Measurements from ENCODE around the gene ZC3H8. TPM values are rescaled to one million over a fixed set of nuclear protein-coding genes. Genes with fewer than 3 reads are reported as not detected.

ZC3H8 gene
- total RNA-seq, 1 donor from 2014 or later: 13.1 TPM

GRCh38 chr2:112198780-112199179, 56.1 kb downstream of the ZC3H8 start:
- no peaks in the 10 kb centered on the region for H3K4me1 Mint-ChIP-seq (ENCODE audit: low read depth, unreplicated experiment)
- peaks cover 7% of the 10 kb centered on the region for H3K27me3 Mint-ChIP-seq (ENCODE audit: unreplicated experiment)
- H3K36me3 Mint-ChIP-seq (ENCODE audit: unreplicated experiment): no peaks in the 10 kb centered on the region
- no peaks in the 10 kb centered on the region for H3K9me3 Mint-ChIP-seq (ENCODE audit: unreplicated experiment)
- TF ChIP-seq CTCF (IDR thresholded peaks at IDR 0.05; ENCODE audit: partially characterized antibody, unreplicated experiment): no peak
- no peak overlapping the region for H3K4me3 Mint-ChIP-seq (ENCODE audit: unreplicated experiment)
- no peak overlapping the region for H3K27ac Mint-ChIP-seq (ENCODE audit: unreplicated experiment)
- no peak for DNase-seq

- H3K27ac Mint-ChIP-seq (ENCODE audit: unreplicated experiment): no peak overlapping the region
- no peak for TF ChIP-seq CTCF (IDR thresholded peaks at IDR 0.05; ENCODE audit: partially characterized antibody, unreplicated experiment)
- no peak for DNase-seq
- no peaks in the 10 kb centered on the region for H3K4me1 Mint-ChIP-seq (ENCODE audit: low read depth, unreplicated experiment)
- no peaks in the 10 kb centered on the region for H3K9me3 Mint-ChIP-seq (ENCODE audit: unreplicated experiment)
- no peak overlapping the region for H3K4me3 Mint-ChIP-seq (ENCODE audit: unreplicated experiment)
- H3K36me3 Mint-ChIP-seq (ENCODE audit: unreplicated experiment): no peaks in the 10 kb centered on the region
- H3K27me3 Mint-ChIP-seq (ENCODE audit: unreplicated experiment): peaks cover 7% of the 10 kb centered on the region
These were observed 57.0 kb downstream of the ZC3H8 start for GRCh38 chr2:112197868-112198267.

GRCh38 chr2:112195950-112196349, 58.9 kb downstream of the ZC3H8 start:
- no peak for DNase-seq
- TF ChIP-seq CTCF (IDR thresholded peaks at IDR 0.05; ENCODE audit: partially characterized antibody, unreplicated experiment): no peak

GRCh38 chr2:112195167-112195766, 59.6 kb downstream of the ZC3H8 start:
- Mint-ChIP-seq H3K36me3 (ENCODE audit: unreplicated experiment) (no peaks in the 10 kb centered on the region), H3K4me3 (ENCODE audit: unreplicated experiment) (no peak overlapping the region), H3K4me1 (ENCODE audit: low read depth, unreplicated experiment) (no peaks in the 10 kb centered on the region), H3K27me3 (ENCODE audit: unreplicated experiment) (peaks cover 2% of the 10 kb centered on the region), H3K27ac (ENCODE audit: unreplicated experiment) (no peak overlapping the region), H3K9me3 (ENCODE audit: unreplicated experiment) (no peaks in the 10 kb centered on the region)
- TF ChIP-seq CTCF (IDR thresholded peaks at IDR 0.05; ENCODE audit: partially characterized antibody, unreplicated experiment): no peak
- no peak for DNase-seq

More at GRCh38 chr2:112195950-112196349, 58.9 kb downstream of the ZC3H8 start:
- Mint-ChIP-seq H3K4me3 (ENCODE audit: unreplicated experiment) (no peak overlapping the region), H3K9me3 (ENCODE audit: unreplicated experiment) (no peaks in the 10 kb centered on the region), H3K36me3 (ENCODE audit: unreplicated experiment) (no peaks in the 10 kb centered on the region), H3K27ac (ENCODE audit: unreplicated experiment) (no peak overlapping the region), H3K4me1 (ENCODE audit: low read depth, unreplicated experiment) (no peaks in the 10 kb centered on the region), H3K27me3 (ENCODE audit: unreplicated experiment) (peaks cover 5% of the 10 kb centered on the region)

GRCh38 chr2:112194482-112194881, 60.4 kb downstream of the ZC3H8 start:
- H3K4me1 Mint-ChIP-seq (ENCODE audit: low read depth, unreplicated experiment): no peaks in the 10 kb centered on the region
- peaks cover 2% of the 10 kb centered on the region for H3K27me3 Mint-ChIP-seq (ENCODE audit: unreplicated experiment)
- no peaks in the 10 kb centered on the region for H3K9me3 Mint-ChIP-seq (ENCODE audit: unreplicated experiment)
- H3K4me3 Mint-ChIP-seq (ENCODE audit: unreplicated experiment): no peak overlapping the region
- no peak overlapping the region for H3K27ac Mint-ChIP-seq (ENCODE audit: unreplicated experiment)
- TF ChIP-seq CTCF (IDR thresholded peaks at IDR 0.05; ENCODE audit: partially characterized antibody, unreplicated experiment): no peak
- H3K36me3 Mint-ChIP-seq (ENCODE audit: unreplicated experiment): no peaks in the 10 kb centered on the region
- DNase-seq: no peak

All from glutamatergic neuron (in vitro differentiated cells).